Lower leg skin (tissue), 3 donors: Measurements from ENCODE around the gene SPDYE17.
"Not testable (repeated sequence)": the region's sequence is repeated elsewhere in the genome, so short reads cannot be mapped to it uniquely, and the experiment has no call there.

ENCODE experiments used
- CTCF ChIP-seq, 3 donors: fragments of 450-650 bp; IDR thresholded peaks; one replicate each; pipeline ENCODE4 v1.5.1; 2016; ENCODE audit warnings: antibody characterized with exemption in 3 of 3, mild to moderate bottlenecking in 3 of 3, moderate library complexity in 2 of 3
- POLR2A ChIP-seq, 2 donors: fragments of 450-650 bp; IDR thresholded peaks; one replicate each; pipeline ENCODE4 v1.6.1; 2016 to 2017; ENCODE audit warnings: antibody characterized with exemption in 2 of 2, mild to moderate bottlenecking in 1 of 2, moderate library complexity in 1 of 2

- not testable (repeated sequence) for TF ChIP-seq CTCF, POLR2A (IDR thresholded peaks at IDR 0.05)
Observed at GRCh38 chr7:77006127-77007110, 25.7 kb downstream of the SPDYE17 start.
